ENCODE data around the gene PRPF40A.

DNA sequence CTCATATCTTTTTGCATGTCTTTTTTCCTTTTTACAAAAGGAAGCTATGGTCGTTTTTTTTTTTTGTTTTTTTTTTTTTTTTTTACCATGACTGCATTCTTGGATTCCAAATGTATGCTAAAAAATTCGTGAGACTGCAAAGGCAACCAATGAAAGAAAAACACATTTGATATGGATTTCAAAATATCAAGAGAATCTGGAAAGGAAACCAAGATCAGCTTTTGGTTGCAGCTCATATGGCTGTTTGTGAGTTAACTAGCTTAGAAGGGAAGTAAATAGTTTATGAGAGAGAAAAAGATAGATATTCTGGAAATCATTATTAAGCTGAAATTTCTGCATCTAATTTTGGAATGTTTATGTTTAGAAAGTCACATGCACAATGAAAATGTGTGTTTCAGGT lies 110.3 kb downstream of the PRPF40A start:
- TF ChIP-seq, protein P1, sequence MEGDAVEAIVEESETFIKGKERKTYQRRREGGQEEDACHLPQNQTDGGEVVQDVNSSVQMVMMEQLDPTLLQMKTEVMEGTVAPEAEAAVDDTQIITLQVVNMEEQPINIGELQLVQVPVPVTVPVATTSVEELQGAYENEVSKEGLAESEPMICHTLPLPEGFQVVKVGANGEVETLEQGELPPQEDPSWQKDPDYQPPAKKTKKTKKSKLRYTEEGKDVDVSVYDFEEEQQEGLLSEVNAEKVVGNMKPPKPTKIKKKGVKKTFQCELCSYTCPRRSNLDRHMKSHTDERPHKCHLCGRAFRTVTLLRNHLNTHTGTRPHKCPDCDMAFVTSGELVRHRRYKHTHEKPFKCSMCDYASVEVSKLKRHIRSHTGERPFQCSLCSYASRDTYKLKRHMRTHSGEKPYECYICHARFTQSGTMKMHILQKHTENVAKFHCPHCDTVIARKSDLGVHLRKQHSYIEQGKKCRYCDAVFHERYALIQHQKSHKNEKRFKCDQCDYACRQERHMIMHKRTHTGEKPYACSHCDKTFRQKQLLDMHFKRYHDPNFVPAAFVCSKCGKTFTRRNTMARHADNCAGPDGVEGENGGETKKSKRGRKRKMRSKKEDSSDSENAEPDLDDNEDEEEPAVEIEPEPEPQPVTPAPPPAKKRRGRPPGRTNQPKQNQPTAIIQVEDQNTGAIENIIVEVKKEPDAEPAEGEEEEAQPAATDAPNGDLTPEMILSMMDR (IDR thresholded peaks at IDR 0.05; ENCODE audit: low read depth, low read length): no peak
- TF ChIP-seq EZH2phosphoT487 (IDR thresholded peaks at IDR 0.05; ENCODE audit: low read depth): no peak

All from OCI-LY3 (cell line).